Sciatic nerve (tissue), 2 donors: Measurements from ENCODE around the gene SPATA19. TPM values are rescaled to one million over a fixed set of nuclear protein-coding genes. Genes with fewer than 3 reads are reported as not detected.
"Not testable (repeated sequence)": the region's sequence is repeated elsewhere in the genome, so short reads cannot be mapped to it uniquely, and the experiment has no call there.

Source experiments
- ATAC-seq: fragments of 200-7000 bp; cut with Tn5 transposase; one replicate; pipeline ENCODE4 v1.9.1; 2020; ENCODE audit warnings: mild to moderate bottlenecking, moderate library complexity
- DNase-seq: peaks from one replicate; pipeline ENCODE4 v3.0.0-alpha.2; 2020; ENCODE audit warnings: low spot score
- intact Hi-C: fragments of 100-400 bp; cut with DNase I; formaldehyde crosslinking; loops from one replicate; pipeline ENCODE4 v1.14.2; 2022
- total RNA-seq: library from RNA; stranded (reverse); fragmentation: NEBNext Ultra II Directional; extraction: Animal tissue kit (Norgen Biotek cat#: 25700); gene quantifications from one replicate; pipeline ENCODE4 v1.2.1, GENCODE V29; 2021
- donor health status: DM: no; HTN: no; CAD: no.
- donor health status: DM: no; HTN: no; CAD: no.

The SPATA19 gene
- total RNA-seq: not detected

GRCh38 chr11:133845413-133845812 lies at the start of gene SPATA19:
Gene SPATA19, minus strand, starts transcription at chr11:133845513. Its CDS starts 67 bp downstream, at chr11:133845446.
- no peak for ATAC-seq
- no peak for DNase-seq
- intact Hi-C loops: no loop called here

- DNase-seq (no peak), ATAC-seq (no peak)
- intact Hi-C loops: no loop called here
Observed at GRCh38 chr11:133895061-133895479, 49.8 kb upstream of the SPATA19 start.

- DNase-seq (no peak), ATAC-seq (no peak)
- intact Hi-C loops: no loop called here
Observed at GRCh38 chr11:133893381-133893780, 48.1 kb upstream of the SPATA19 start.

- intact Hi-C loops: no loop called here
- ATAC-seq: no peak
- no peak for DNase-seq
Observed at GRCh38 chr11:133892584-133893380, 47.5 kb upstream of the SPATA19 start.

GRCh38 chr11:133892126-133892525 lies 46.8 kb upstream of the SPATA19 start:
- ATAC-seq (no peak), DNase-seq (no peak)
- intact Hi-C loops: no loop called here

- ATAC-seq (no peak), DNase-seq (no peak)
- intact Hi-C loops: no loop called here
Observed at GRCh38 chr11:133889893-133890292, 44.6 kb upstream of the SPATA19 start.

GRCh38 chr11:133889188-133889587 lies 43.9 kb upstream of the SPATA19 start:
- intact Hi-C loops: no loop called here
- DNase-seq (no peak), ATAC-seq (no peak)

- intact Hi-C loops: no loop called here
- DNase-seq (no peak), ATAC-seq (no peak)
Observed at GRCh38 chr11:133887692-133888332, 42.5 kb upstream of the SPATA19 start.

- no peak for DNase-seq
- intact Hi-C loops: no loop called here
- ATAC-seq: no peak
Observed at GRCh38 chr11:133886029-133886428, 40.7 kb upstream of the SPATA19 start.

GRCh38 chr11:133872160-133872559 lies 26.8 kb upstream of the SPATA19 start:
- DNase-seq (no peak), ATAC-seq (no peak)
- intact Hi-C loops: loop anchor here (5.0 kb wide), 1 partner anchor 445 kb away; no protein-coding TSS in a partner anchor

GRCh38 chr11:133867456-133867855 lies 22.1 kb upstream of the SPATA19 start:
- no peak for DNase-seq
- no peak for ATAC-seq
- intact Hi-C loops: no loop called here

GRCh38 chr11:133865466-133865865 lies 20.2 kb upstream of the SPATA19 start:
- intact Hi-C loops: no loop called here
- ATAC-seq: no peak
- no peak for DNase-seq

- no peak for DNase-seq
- intact Hi-C loops: no loop called here
- no peak for ATAC-seq
Observed at GRCh38 chr11:133864756-133865155, 19.4 kb upstream of the SPATA19 start.

GRCh38 chr11:133860151-133860550 lies 14.8 kb upstream of the SPATA19 start:
- intact Hi-C loops: no loop called here
- ATAC-seq (no peak), DNase-seq (no peak)

- DNase-seq, ATAC-seq, intact Hi-C loops: not testable (repeated sequence)
Observed at GRCh38 chr11:133854330-133854960, 9.1 kb upstream of the SPATA19 start.

GRCh38 chr11:133844217-133844616 lies 1.1 kb downstream of the SPATA19 start:
- DNase-seq (no peak), ATAC-seq (no peak)
- intact Hi-C loops: no loop called here

GRCh38 chr11:133843454-133843987 lies 1.8 kb downstream of the SPATA19 start:
- intact Hi-C loops: no loop called here
- ATAC-seq (no peak), DNase-seq (no peak)

- intact Hi-C loops: no loop called here
- DNase-seq (no peak), ATAC-seq (no peak)
Observed at GRCh38 chr11:133842730-133843129, 2.6 kb downstream of the SPATA19 start.

- ATAC-seq: no peak
- intact Hi-C loops: no loop called here
- no peak for DNase-seq
Observed at GRCh38 chr11:133842053-133842452, 3.3 kb downstream of the SPATA19 start.
